Activated CD4-positive, alpha-beta memory T cell treated with anti-CD3 and anti-CD28 coated beads for 36 hours (primary cell): ENCODE data around the gene COLQ. TPM values are rescaled to one million over a fixed set of nuclear protein-coding genes. Genes with fewer than 3 reads are reported as not detected.
"Not testable (repeated sequence)": the region's sequence is repeated elsewhere in the genome, so short reads cannot be mapped to it uniquely, and the experiment has no call there.

Source experiments
- CTCF ChIA-PET: fragments of 350-600 bp; sonication (Branson Sonifier 250); formaldehyde crosslinking; loops from one replicate; lab custom pipeline; 2021; ENCODE audit warnings: antibody characterized with exemption, inconsistent platforms; lab: Charles Lee
- POLR2A ChIA-PET: fragments of 350-600 bp; sonication (Branson Sonifier 250); formaldehyde crosslinking; loops from one replicate; lab custom pipeline; 2021; ENCODE audit warnings: antibody characterized with exemption; lab: Charles Lee
- DNase-seq: peaks from one replicate; pipeline ENCODE4 v3.0.0-alpha.2; 2020
- H3K27ac Mint-ChIP-seq: one replicate; pipeline ENCODE4 v1.8.0; 2021; ENCODE audit warnings: mixed read lengths
- H3K27me3 Mint-ChIP-seq: one replicate; pipeline ENCODE4 v1.8.0; 2021; ENCODE audit warnings: mixed read lengths
- H3K36me3 Mint-ChIP-seq: one replicate; pipeline ENCODE4 v1.8.0; 2021; ENCODE audit warnings: mixed read lengths
- H3K4me1 Mint-ChIP-seq: one replicate; pipeline ENCODE4 v1.8.0; 2021; ENCODE audit warnings: low read depth, mixed read lengths
- H3K4me3 Mint-ChIP-seq: one replicate; pipeline ENCODE4 v1.8.0; 2021; ENCODE audit warnings: mild to moderate bottlenecking, mixed read lengths
- H3K9me3 Mint-ChIP-seq: one replicate; pipeline ENCODE4 v1.8.0; 2021; ENCODE audit warnings: mixed read lengths
- intact Hi-C: fragments of 100-400 bp; cut with micrococcal nuclease; formaldehyde crosslinking; loops from one replicate; pipeline ENCODE4 v1.15.1; 2023
- total RNA-seq, 2 experiments: library from RNA; stranded (reverse); gene quantifications; one replicate each; pipeline ENCODE4 v1.2.3, GENCODE V29; 2021

The COLQ gene
- total RNA-seq, 2 experiments from 2014 or later, result 1.4 to 1.5 TPM

- no peaks in the 10 kb centered on the region for H3K9me3 Mint-ChIP-seq
- H3K4me3 Mint-ChIP-seq, result no peak overlapping the region
- intact Hi-C loops, result loop anchor here (2.0 to 5.0 kb wide), 2 partner anchors 20 to 110 kb away; partner anchors contain the start of genes EAF1 and METTL6
- POLR2A ChIA-PET, result no interaction called here
- H3K27me3 Mint-ChIP-seq, result no peaks in the 10 kb centered on the region
- H3K36me3 Mint-ChIP-seq, result no peaks in the 10 kb centered on the region
- peak overlapping the region; percentile 21 for H3K27ac Mint-ChIP-seq
- DNase-seq, result no peak
- CTCF ChIA-PET, result no interaction called here
- H3K4me1 Mint-ChIP-seq, result peaks cover 52% of the 10 kb centered on the region
Measured at GRCh38 chr3:15536856-15537255, 15.3 kb upstream of the COLQ start.

- Mint-ChIP-seq H3K4me1 (peaks cover 44% of the 10 kb centered on the region), H3K27ac (peak overlapping the region; percentile 61), H3K9me3 (no peaks in the 10 kb centered on the region), H3K36me3 (no peaks in the 10 kb centered on the region), H3K27me3 (no peaks in the 10 kb centered on the region), H3K4me3 (no peak overlapping the region)
- ChIA-PET CTCF (interaction anchor here (0.6 to 1.8 kb wide), 7 partner anchors 21 to 332 kb away, joined by 3 to 5 read pairs (median 4); partner anchors contain the start of gene METTL6), POLR2A (interaction anchor here (1.1 kb wide), 1 partner anchor 330 kb away, joined by 3 read pairs; no protein-coding TSS in a partner anchor)
- peak; percentile 73 for DNase-seq
- intact Hi-C loops, result loop anchor here (2.0 to 5.0 kb wide), 2 partner anchors 21 to 108 kb away; partner anchors contain the start of genes EAF1 and METTL6
Measured at GRCh38 chr3:15535732-15536131, 14.2 kb upstream of the COLQ start.

GRCh38 chr3:15532614-15533013 is 11.1 kb upstream of the COLQ start:
- intact Hi-C loops, POLR2A ChIA-PET, H3K36me3 Mint-ChIP-seq, H3K4me3 Mint-ChIP-seq, H3K9me3 Mint-ChIP-seq, DNase-seq, H3K27ac Mint-ChIP-seq, H3K27me3 Mint-ChIP-seq: not testable (repeated sequence)
- CTCF ChIA-PET, result interaction anchor here (0.7 kb wide), 1 partner anchor 56 kb away, joined by 3 read pairs; no protein-coding TSS in a partner anchor
- peaks cover 50% of the 10 kb centered on the region for H3K4me1 Mint-ChIP-seq

GRCh38 chr3:15531346-15531745 is 9.8 kb upstream of the COLQ start:
- Mint-ChIP-seq H3K36me3 (no peaks in the 10 kb centered on the region), H3K4me3 (no peak overlapping the region), H3K27me3 (no peaks in the 10 kb centered on the region), H3K9me3 (no peaks in the 10 kb centered on the region), H3K27ac (no peak overlapping the region), H3K4me1 (peaks cover 38% of the 10 kb centered on the region)
- POLR2A ChIA-PET, result no interaction called here
- CTCF ChIA-PET, result interaction anchor here (0.5 to 1.4 kb wide), 2 partner anchors 27 to 144 kb away, joined by 3 read pairs; no protein-coding TSS in a partner anchor
- intact Hi-C loops, result no loop called here
- no peak for DNase-seq

GRCh38 chr3:15528854-15529537 is 7.5 kb upstream of the COLQ start:
- peaks cover 20% of the 10 kb centered on the region for H3K4me1 Mint-ChIP-seq
- peak overlapping the region; percentile 54 for H3K27ac Mint-ChIP-seq
- no peak overlapping the region for H3K4me3 Mint-ChIP-seq
- ChIA-PET CTCF (no interaction called here), POLR2A (no interaction called here)
- no peaks in the 10 kb centered on the region for H3K27me3 Mint-ChIP-seq
- H3K9me3 Mint-ChIP-seq, result no peaks in the 10 kb centered on the region
- H3K36me3 Mint-ChIP-seq, result no peaks in the 10 kb centered on the region
- no peak for DNase-seq
- intact Hi-C loops, result no loop called here

- Mint-ChIP-seq H3K9me3 (no peaks in the 10 kb centered on the region), H3K27me3 (no peaks in the 10 kb centered on the region), H3K4me3 (no peak overlapping the region), H3K36me3 (no peaks in the 10 kb centered on the region), H3K27ac (no peak overlapping the region), H3K4me1 (peaks cover 20% of the 10 kb centered on the region)
- POLR2A ChIA-PET, result no interaction called here
- intact Hi-C loops, result no loop called here
- no peak for DNase-seq
- CTCF ChIA-PET, result interaction anchor here (1.1 to 1.3 kb wide), 3 partner anchors 10 to 321 kb away, joined by 3 to 4 read pairs (median 3); partner anchors contain the start of gene CAPN7
Measured at GRCh38 chr3:15527031-15527459, 5.5 kb upstream of the COLQ start.

- Mint-ChIP-seq H3K36me3 (no peaks in the 10 kb centered on the region), H3K9me3 (no peaks in the 10 kb centered on the region), H3K27me3 (no peaks in the 10 kb centered on the region), H3K27ac (no peak overlapping the region), H3K4me1 (peaks cover 30% of the 10 kb centered on the region), H3K4me3 (no peak overlapping the region)
- ChIA-PET CTCF (interaction anchor here (1.3 kb wide), 1 partner anchor 17 kb away, joined by 3 read pairs; no protein-coding TSS in a partner anchor), POLR2A (no interaction called here)
- DNase-seq, result no peak
- intact Hi-C loops, result no loop called here
Measured at GRCh38 chr3:15525790-15526189, 4.3 kb upstream of the COLQ start.

GRCh38 chr3:15523660-15524417 is 2.3 kb upstream of the COLQ start:
- no peak for DNase-seq
- Mint-ChIP-seq H3K36me3 (no peaks in the 10 kb centered on the region), H3K27me3 (no peaks in the 10 kb centered on the region), H3K27ac (no peak overlapping the region), H3K4me3 (no peak overlapping the region), H3K9me3 (no peaks in the 10 kb centered on the region), H3K4me1 (peaks cover 28% of the 10 kb centered on the region)
- CTCF ChIA-PET, result no interaction called here
- intact Hi-C loops, result no loop called here
- POLR2A ChIA-PET, result no interaction called here

- Mint-ChIP-seq H3K4me3 (no peak overlapping the region), H3K4me1 (peaks cover 24% of the 10 kb centered on the region), H3K27me3 (no peaks in the 10 kb centered on the region), H3K36me3 (no peaks in the 10 kb centered on the region), H3K27ac (no peak overlapping the region), H3K9me3 (no peaks in the 10 kb centered on the region)
- ChIA-PET POLR2A (no interaction called here), CTCF (no interaction called here)
- intact Hi-C loops, result no loop called here
- no peak for DNase-seq
Measured at GRCh38 chr3:15522016-15522415, 510 bp upstream of the COLQ start.

GRCh38 chr3:15520804-15521572 is 518 bp downstream of the COLQ start:
- intact Hi-C loops, result no loop called here
- POLR2A ChIA-PET, result interaction anchor here (0.6 kb wide), 1 partner anchor 343 kb away, joined by 3 read pairs; no protein-coding TSS in a partner anchor
- peak overlapping the region; percentile 62 for H3K4me3 Mint-ChIP-seq

GRCh38 chr3:15520185-15520584 is 1.3 kb downstream of the COLQ start:
- ChIA-PET CTCF (no interaction called here), POLR2A (no interaction called here)
- Mint-ChIP-seq H3K36me3 (no peaks in the 10 kb centered on the region), H3K9me3 (no peaks in the 10 kb centered on the region), H3K27ac (peak overlapping the region; percentile 38), H3K4me1 (peaks cover 24% of the 10 kb centered on the region), H3K4me3 (peak overlapping the region; percentile 23), H3K27me3 (no peaks in the 10 kb centered on the region)
- intact Hi-C loops, result no loop called here
- DNase-seq, result peak; percentile 40

More at GRCh38 chr3:15520804-15521572, 518 bp downstream of the COLQ start:
- no peaks in the 10 kb centered on the region for H3K36me3 Mint-ChIP-seq
- no peaks in the 10 kb centered on the region for H3K9me3 Mint-ChIP-seq
- no peak for DNase-seq
- H3K4me1 Mint-ChIP-seq, result peaks cover 24% of the 10 kb centered on the region
- no peak overlapping the region for H3K27ac Mint-ChIP-seq
- no peaks in the 10 kb centered on the region for H3K27me3 Mint-ChIP-seq
- CTCF ChIA-PET, result no interaction called here
